K562 (cell line): Measurements from ENCODE around the gene CEP290. TPM values are rescaled to one million over a fixed set of nuclear protein-coding genes. Genes with fewer than 3 reads are reported as not detected.
A peak's percentile ranks its signal among the peaks of the same experiment; 100 is the strongest.

Source experiments
- ATAC-seq: fragments of 200-7000 bp; cut with Tn5 transposase; 3 replicates; pipeline ENCODE4 v1.9.1; 2020; ENCODE audit warnings: moderate library complexity
- Bru-seq: library from RNA; stranded (reverse); fragments of 400-500 nt; gene quantifications from one replicate; lab custom pipeline; 2021; lab: Mats Ljungman, UMichigan
- BruChase-seq, 2 experiments: library from RNA; stranded (reverse); fragments of 400-500 nt; gene quantifications; one replicate each; lab custom pipeline; 2021; lab: Mats Ljungman, UMichigan
- BruUV-seq: library from RNA; stranded (reverse); fragments of 400-500 nt; replicated peaks from 2 replicates; lab custom pipeline; 2021; lab: Mats Ljungman, UMichigan
- CTCF ChIA-PET: fragments of 300-600 bp; formaldehyde crosslinking; extraction: SDS; loops from one replicate; lab custom pipeline; 2021; ENCODE audit warnings: low intra/inter-chr PET ratio; lab: Yijun Ruan, JAX
- POLR2A ChIA-PET: fragments of 300-600, 350-650 bp; sonication (Branson Sonifier 250); formaldehyde crosslinking; extraction: SDS; loops from one replicate; lab custom pipeline; 2021; ENCODE audit warnings: antibody characterized with exemption, inconsistent platforms; lab: Yijun Ruan, JAX
- DNase-seq, 4 experiments: peaks; one replicate each; pipeline versions ENCODE4 v3.0.0 to v3.0.0-alpha.2; 2011 to 2018; ENCODE audit warnings: low spot score in 3 of 4, mixed read lengths in 3 of 4; ENCODE audit errors: extremely low read depth in 1 of 4
- FAIRE-seq: peaks from 2 replicates; lab custom pipeline; 2011; peaks lifted over from hg19 to GRCh38; lab: Jason Lieb, UNC
- H2AFZ ChIP-seq: 2 replicates; pipeline ENCODE4 v1.6.0; 2011; ENCODE audit warnings: low read depth, low read length, control low read depth, inconsistent platforms
- H3K27ac ChIP-seq: fragments of 200-600 bp; 3 replicates; pipeline ENCODE4 v1.8.0; 2011; ENCODE audit warnings: low read depth, mild to moderate bottlenecking, control low read depth, inconsistent platforms, low read length, moderate library complexity, mixed read lengths; ENCODE audit errors: extremely low read depth
- H3K27me3 ChIP-seq, 2 experiments: fragments of 300-600 bp in 1 of 2; 2 replicates in 1 of 2; 3 replicates in 1 of 2; pipeline versions ENCODE4 v1.6.0 to v1.8.0; 2011; ENCODE audit warnings: inconsistent platforms in 2 of 2, low read length in 2 of 2, mild to moderate bottlenecking in 1 of 2, mixed read lengths in 1 of 2, moderate library complexity in 1 of 2; ENCODE audit not compliant: control insufficient read depth in 2 of 2, insufficient read depth in 2 of 2
- H3K36me3 ChIP-seq: fragments of 300-600 bp; 3 replicates; pipeline ENCODE4 v1.8.0; 2011; ENCODE audit warnings: mild to moderate bottlenecking, low read length, inconsistent platforms; ENCODE audit not compliant: control insufficient read depth, insufficient read depth
- H3K4me1 ChIP-seq, 2 experiments: fragments of 200-600 bp in 1 of 2; replicated peaks in 1 of 2; 2 replicates in 1 of 2; 3 replicates in 1 of 2; pipeline versions ENCODE4 v1.5.1 to v1.8.0; 2011; ENCODE audit warnings: inconsistent platforms in 2 of 2, low read length in 2 of 2, mild to moderate bottlenecking in 1 of 2, mixed read lengths in 1 of 2, moderate library complexity in 1 of 2; ENCODE audit not compliant: control insufficient read depth in 2 of 2, insufficient read depth in 2 of 2
- H3K4me2 ChIP-seq: 2 replicates; pipeline ENCODE4 v1.6.1; 2011; ENCODE audit warnings: low read length, control low read depth, inconsistent platforms, mixed read lengths; ENCODE audit not compliant: insufficient read depth
- H3K4me3 ChIP-seq: fragments of 200-600 bp; sonication (generic), shearing (Covaris generic); 2 replicates; pipeline ENCODE4 v1.5.1; 2016; ENCODE audit warnings: control low read depth, inconsistent platforms
- H3K79me2 ChIP-seq: fragments of 200-600 bp; 3 replicates; pipeline ENCODE4 v1.8.0; 2011; ENCODE audit warnings: low read length, inconsistent platforms; ENCODE audit not compliant: control insufficient read depth, insufficient read depth
- H3K9ac ChIP-seq, 2 experiments: 2 replicates each; pipeline versions ENCODE4 v1.6.0 to v1.6.1; 2011; ENCODE audit warnings: low read depth in 2 of 2, low read length in 2 of 2, control low read depth in 1 of 2, inconsistent platforms in 1 of 2, mild to moderate bottlenecking in 1 of 2, mixed read lengths in 1 of 2; ENCODE audit not compliant: insufficient read depth in 1 of 2
- H3K9me1 ChIP-seq: one replicate; pipeline ENCODE4 v1.6.0; 2011; ENCODE audit warnings: inconsistent platforms, mild to moderate bottlenecking, low read length, moderate library complexity; ENCODE audit not compliant: control insufficient read depth, insufficient read depth
- H3K9me3 ChIP-seq: replicated peaks from 2 replicates; pipeline ENCODE4 v1.5.1; 2011; ENCODE audit warnings: low read depth, low read length, inconsistent platforms; ENCODE audit not compliant: control insufficient read depth, insufficient read depth
- H4K20me1 ChIP-seq: replicated peaks from 2 replicates; pipeline ENCODE4 v1.6.1; 2011; ENCODE audit warnings: low read length, inconsistent platforms, mixed read lengths; ENCODE audit not compliant: control insufficient read depth, insufficient read depth
- GABPB1 ChIP-seq: sonication (generic); formaldehyde crosslinking; IDR thresholded peaks from 2 replicates; pipeline ENCODE4 v1.8.0; 2022; ENCODE audit warnings: mild to moderate bottlenecking, missing genetic modification reagents
- RBBP5 ChIP-seq: fragments of 200-600 bp; sonication (generic); IDR thresholded peaks from 2 replicates; pipeline ENCODE4 v1.6.1; 2012; ENCODE audit warnings: borderline replicate concordance, mild to moderate bottlenecking, low read length, control low read depth, inconsistent platforms; ENCODE audit not compliant: insufficient read depth, poor library complexity, severe bottlenecking
- TAL1 ChIP-seq: fragments of 450-650 bp; IDR thresholded peaks from 2 replicates; pipeline ENCODE4 v1.6.1; 2016; ENCODE audit warnings: mild to moderate bottlenecking
- ZNF3 ChIP-seq: fragments of 250-450 bp; sonication (Bioruptor Pico); IDR thresholded peaks from 2 replicates; pipeline ENCODE4 v1.5.0; 2021; ENCODE audit warnings: mild to moderate bottlenecking, moderate library complexity
- ZNF408 ChIP-seq: fragments of 250-450 bp; sonication (Bioruptor Pico); IDR thresholded peaks from 2 replicates; pipeline ENCODE4 v1.4.0; 2020; ENCODE audit warnings: low read depth, mild to moderate bottlenecking, moderate library complexity
- ZNF75A ChIP-seq: fragments of 450-650 bp; formaldehyde crosslinking; IDR thresholded peaks from 2 replicates; pipeline ENCODE4 v1.4.0; 2020; ENCODE audit warnings: mild to moderate bottlenecking
- WGBS: fragments of 100-300 bp; shearing (Covaris generic); methylation state at CpG from one replicate; pipeline ENCODE4 v1.1.6; 2016; ENCODE audit warnings: low coverage, mixed read lengths; ENCODE audit not compliant: insufficient coverage; ENCODE audit errors: missing lambda C conversion rate; 5-methylcytosine and 5-hydroxymethylcytosine counted together
- in situ Hi-C: fragments of 300-500 bp; cut with MboI; formaldehyde crosslinking; loops from 4 replicates; pipeline ENCODE4 v1.15.0; 2018; ENCODE audit warnings: inconsistent platforms, mixed read lengths
- intact Hi-C: fragments of 100-400 bp; cut with micrococcal nuclease; formaldehyde crosslinking; loops from 2 replicates; pipeline ENCODE4 v1.14.2; 2022
- long read RNA-seq, 3 experiments: library from polyadenylated mRNA in 2 of 3; library from RNA in 1 of 3; unstranded in 2 of 3; stranded (forward) in 1 of 3; transcript quantifications; one replicate each; pipeline ENCODE4 v2.0.0, GENCODE V29; 2019 to 2022
- polyA minus RNA-seq, 3 experiments: library from RNA; depleted of rRNA, polyadenylated mRNA; stranded (reverse); fragments of >200 nt; gene quantifications; 2 replicates each; pipeline ENCODE4 v1.2.3, GENCODE V29; 2011
- polyA plus RNA-seq, 8 experiments: library from polyadenylated mRNA; depleted of rRNA in 4 of 8; stranded (reverse) in 5 of 8; unstranded in 3 of 8; fragments of >200 nt; fragmentation: Nextera tagmentation in 2 of 8; fragmentation: Illumina TruSeq in 1 of 8; extraction: Ambion mirVana in 2 of 8; extraction: Trizol in 1 of 8; gene quantifications; 2 replicates each; pipeline versions ENCODE4 v1.2.1 to v1.2.3, GENCODE V29; 2011 to 2014; ENCODE audit warnings: inconsistent platforms in 1 of 8, missing spikeins in 1 of 8
- total RNA-seq, 7 experiments: library from RNA; depleted of rRNA in 6 of 7; stranded (reverse); fragments of >200 nt in 6 of 7; fragmentation: Illumina TruSeq in 2 of 7; extraction: Trizol in 2 of 7; gene quantifications; 2 replicates each; pipeline versions ENCODE4 v1.2.1 to v1.2.3, GENCODE V29; 2011 to 2021; ENCODE audit warnings: low replicate concordance in 1 of 7
- TF ChIP-seq, protein P1 (sequence below): sonication (generic); formaldehyde crosslinking; IDR thresholded peaks from 2 replicates; pipeline ENCODE4 v1.8.0; 2022; ENCODE audit warnings: missing genetic modification reagents, mild to moderate bottlenecking, moderate library complexity, borderline replicate concordance

CEP290 gene, protein sequence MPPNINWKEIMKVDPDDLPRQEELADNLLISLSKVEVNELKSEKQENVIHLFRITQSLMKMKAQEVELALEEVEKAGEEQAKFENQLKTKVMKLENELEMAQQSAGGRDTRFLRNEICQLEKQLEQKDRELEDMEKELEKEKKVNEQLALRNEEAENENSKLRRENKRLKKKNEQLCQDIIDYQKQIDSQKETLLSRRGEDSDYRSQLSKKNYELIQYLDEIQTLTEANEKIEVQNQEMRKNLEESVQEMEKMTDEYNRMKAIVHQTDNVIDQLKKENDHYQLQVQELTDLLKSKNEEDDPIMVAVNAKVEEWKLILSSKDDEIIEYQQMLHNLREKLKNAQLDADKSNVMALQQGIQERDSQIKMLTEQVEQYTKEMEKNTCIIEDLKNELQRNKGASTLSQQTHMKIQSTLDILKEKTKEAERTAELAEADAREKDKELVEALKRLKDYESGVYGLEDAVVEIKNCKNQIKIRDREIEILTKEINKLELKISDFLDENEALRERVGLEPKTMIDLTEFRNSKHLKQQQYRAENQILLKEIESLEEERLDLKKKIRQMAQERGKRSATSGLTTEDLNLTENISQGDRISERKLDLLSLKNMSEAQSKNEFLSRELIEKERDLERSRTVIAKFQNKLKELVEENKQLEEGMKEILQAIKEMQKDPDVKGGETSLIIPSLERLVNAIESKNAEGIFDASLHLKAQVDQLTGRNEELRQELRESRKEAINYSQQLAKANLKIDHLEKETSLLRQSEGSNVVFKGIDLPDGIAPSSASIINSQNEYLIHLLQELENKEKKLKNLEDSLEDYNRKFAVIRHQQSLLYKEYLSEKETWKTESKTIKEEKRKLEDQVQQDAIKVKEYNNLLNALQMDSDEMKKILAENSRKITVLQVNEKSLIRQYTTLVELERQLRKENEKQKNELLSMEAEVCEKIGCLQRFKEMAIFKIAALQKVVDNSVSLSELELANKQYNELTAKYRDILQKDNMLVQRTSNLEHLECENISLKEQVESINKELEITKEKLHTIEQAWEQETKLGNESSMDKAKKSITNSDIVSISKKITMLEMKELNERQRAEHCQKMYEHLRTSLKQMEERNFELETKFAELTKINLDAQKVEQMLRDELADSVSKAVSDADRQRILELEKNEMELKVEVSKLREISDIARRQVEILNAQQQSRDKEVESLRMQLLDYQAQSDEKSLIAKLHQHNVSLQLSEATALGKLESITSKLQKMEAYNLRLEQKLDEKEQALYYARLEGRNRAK (N-terminal part only)
- 18.3 and 107 TPM in 2 replicates for total RNA-seq (2011; cell fraction: chromatin; rRNA removed; ENCODE audit: low replicate concordance)
- total RNA-seq (2011; cell fraction: nucleolus; rRNA removed): 8.3 and 11.3 TPM in 2 replicates
- 21.1 and 22.5 TPM in 2 replicates for total RNA-seq (2011; cell fraction: nucleoplasm; rRNA removed)
- total RNA-seq (2014; rRNA removed) (14.1 and 19.3 TPM in 2 replicates), total RNA-seq (2014; rRNA removed; fragmentation: Illumina TruSeq; extraction: Trizol) (19.4 and 23.0 TPM in 2 replicates), total RNA-seq (2015; rRNA removed; fragmentation: Illumina TruSeq; extraction: Trizol) (16.5 and 18.2 TPM in 2 replicates), total RNA-seq (2021) (16.4 and 18.3 TPM in 2 replicates), polyA plus RNA-seq (2011; rRNA removed) (5.8 and 8.0 TPM in 2 replicates), polyA plus RNA-seq (2014; fragmentation: Illumina TruSeq; extraction: Trizol) (13.2 and 13.5 TPM in 2 replicates), polyA plus RNA-seq (2014; fragmentation: Nextera tagmentation; extraction: Ambion mirVana) (10 to 100 TPM in 1 of 2 experiments, 1 to 10 TPM in 1; 7.2 to 10.7 TPM), polyA plus RNA-seq (2014; rRNA removed) (9.8 and 18.1 TPM in 2 replicates), polyA minus RNA-seq (2011; rRNA and poly(A)+ RNA removed) (19.4 and 24.8 TPM in 2 replicates), Bru-seq, nascent RNA (percentile 73 among the genes with signal in this experiment), BruChase-seq, experiment 1, labeled RNA remaining after a 2-hour chase (percentile 75 among the genes with signal in this experiment), BruChase-seq, experiment 2, labeled RNA remaining after a 6-hour chase (percentile 78 among the genes with signal in this experiment)
- polyA plus RNA-seq (2011; cell fraction: cytosol; rRNA removed): 4.8 TPM in 2 replicates
- 12.5 and 12.8 TPM in 2 replicates for polyA plus RNA-seq (2011; cell fraction: nucleus; rRNA removed)
- polyA plus RNA-seq (2012): 5.5 and 5.9 TPM in 2 replicates
- 6.3 and 6.9 TPM in 2 replicates for polyA minus RNA-seq (2011; cell fraction: cytosol; rRNA and poly(A)+ RNA removed)
- polyA minus RNA-seq (2011; cell fraction: nucleus; rRNA and poly(A)+ RNA removed): 32.4 and 42.7 TPM in 2 replicates
- long read RNA-seq, experiment 1, partial matches to known transcripts: 30 of 40 reads
- long read RNA-seq, experiment 1, other reads (novel, unspliced or antisense): 10 of 40 reads
- long read RNA-seq, experiment 2, partial matches to known transcripts: 3 of 5 reads
- long read RNA-seq, experiment 2, other reads (novel, unspliced or antisense): 2 of 5 reads
- long read RNA-seq, experiment 3, partial matches to known transcripts: 8 of 10 reads
- long read RNA-seq, experiment 3, other reads (novel, unspliced or antisense): 2 of 10 reads

DNA sequence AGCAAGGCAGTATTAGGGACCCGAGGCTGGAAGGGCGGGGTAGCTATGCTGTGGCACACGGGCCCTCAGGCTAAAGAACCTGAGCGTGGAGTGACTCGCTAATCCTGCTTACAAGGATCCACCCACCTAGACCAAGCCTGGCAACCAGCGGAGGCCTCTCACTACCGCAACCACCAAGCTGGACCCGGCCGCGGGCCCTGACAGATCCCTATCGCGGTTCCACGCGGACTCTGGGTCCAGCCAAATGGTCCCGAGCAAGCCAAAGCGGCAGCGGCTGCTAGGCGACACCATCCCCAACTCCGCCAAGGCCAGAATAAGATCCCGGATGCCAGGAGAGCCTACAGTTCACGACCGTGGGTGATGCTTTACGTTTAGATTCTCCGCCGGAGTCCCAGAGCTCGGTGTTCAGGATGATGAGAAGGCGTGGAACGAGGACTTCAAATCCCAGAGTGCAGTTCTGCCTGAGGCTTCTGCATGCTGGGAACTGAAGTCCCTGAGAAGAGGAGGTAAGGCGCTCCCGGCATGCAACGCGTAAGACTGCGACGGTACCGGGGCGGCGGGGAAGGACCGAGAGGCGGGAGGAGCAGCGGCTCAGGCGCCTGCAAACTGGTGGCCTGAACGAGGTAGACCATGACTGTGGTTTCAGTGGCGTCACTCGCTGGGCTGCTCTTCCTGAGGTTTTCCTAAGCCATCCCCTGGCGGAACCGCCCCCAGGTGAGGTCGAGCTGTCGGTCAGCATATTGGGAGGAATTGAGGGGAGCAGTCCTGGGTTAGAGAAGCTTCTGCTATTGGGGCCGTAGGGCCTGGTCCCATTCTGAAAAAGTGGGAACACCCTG is at the start of gene CEP290, which contains the start of gene TMTC3:
Gene CEP290 (minus strand): TSS at position 315 of the 836 bp plus-strand sequence. CDS start 781 bp downstream, outside the sequence.
Gene TMTC3 (plus strand): TSS at position 534 of the 836 bp plus-strand sequence. CDS start 6,009 bp downstream, outside the sequence.
- in situ Hi-C loops: no loop called here
- no peaks in the 10 kb centered on the region for H4K20me1 ChIP-seq
- H2AFZ ChIP-seq: peak within 1 kb of the TSS; percentile 95
- H3K4me1 ChIP-seq: peaks cover 0 to 7% of the 10 kb centered on the region in 2 experiments; a peak in 2 of 5 replicates
- no peaks in the 10 kb centered on the region for H3K9me1 ChIP-seq
- WGBS: under 1% methylated on average over 35 of the region's 49 CpGs
- peak within 1 kb of the TSS; percentile 82 for H3K4me2 ChIP-seq
- H3K4me3 ChIP-seq: peak within 1 kb of the TSS; percentile 68
- POLR2A ChIA-PET: interaction anchor here (0.8 to 1.4 kb wide), 4 partner anchors 10 to 31 kb away, joined by 3 to 6 read pairs (median 4); no protein-coding TSS in a partner anchor
- intact Hi-C loops: loop anchor here (10.0 kb wide), 1 partner anchor 1383 kb away; the partner anchor contains the start of genes GALNT4 and POC1B
- H3K79me2 ChIP-seq: peaks cover 45% of the 10 kb centered on the region
- DNase-seq (peak; percentile 86 to 98 (median 86)), FAIRE-seq (peak; percentile 100), ATAC-seq (peak; percentile 96)
- H3K9ac ChIP-seq: peak within 1 kb of the TSS; percentile 76 to 93
- peak within 1 kb of the TSS; percentile 68 for H3K27ac ChIP-seq
- no peaks in the 10 kb centered on the region for H3K9me3 ChIP-seq
- CTCF ChIA-PET: no interaction called here
- H3K27me3 ChIP-seq: no peaks in the 10 kb centered on the region
- H3K36me3 ChIP-seq: peaks cover 25% of the 10 kb centered on the region; the same call in 2 of the 3 replicates
- no TSS peak for BruUV-seq
- TF ChIP-seq TAL1: no peak
- TF ChIP-seq, protein P1, sequence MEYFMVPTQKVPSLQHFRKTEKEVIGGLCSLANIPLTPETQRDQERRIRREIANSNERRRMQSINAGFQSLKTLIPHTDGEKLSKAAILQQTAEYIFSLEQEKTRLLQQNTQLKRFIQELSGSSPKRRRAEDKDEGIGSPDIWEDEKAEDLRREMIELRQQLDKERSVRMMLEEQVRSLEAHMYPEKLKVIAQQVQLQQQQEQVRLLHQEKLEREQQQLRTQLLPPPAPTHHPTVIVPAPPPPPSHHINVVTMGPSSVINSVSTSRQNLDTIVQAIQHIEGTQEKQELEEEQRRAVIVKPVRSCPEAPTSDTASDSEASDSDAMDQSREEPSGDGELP (CRISPR knock-in tag): peak; percentile 62; the same call in 1 of the 2 replicates
- TF ChIP-seq ZNF408 (CRISPR knock-in tag): no peak
- TF ChIP-seq ZNF75A (CRISPR knock-in tag): no peak
- peak; percentile 79 for TF ChIP-seq RBBP5
- TF ChIP-seq GABPB1 (CRISPR knock-in tag): peak; percentile 81
- no peak for TF ChIP-seq ZNF3
